ENCODE measurements around the gene PSMB7.

Gene PSMB7

DNA sequence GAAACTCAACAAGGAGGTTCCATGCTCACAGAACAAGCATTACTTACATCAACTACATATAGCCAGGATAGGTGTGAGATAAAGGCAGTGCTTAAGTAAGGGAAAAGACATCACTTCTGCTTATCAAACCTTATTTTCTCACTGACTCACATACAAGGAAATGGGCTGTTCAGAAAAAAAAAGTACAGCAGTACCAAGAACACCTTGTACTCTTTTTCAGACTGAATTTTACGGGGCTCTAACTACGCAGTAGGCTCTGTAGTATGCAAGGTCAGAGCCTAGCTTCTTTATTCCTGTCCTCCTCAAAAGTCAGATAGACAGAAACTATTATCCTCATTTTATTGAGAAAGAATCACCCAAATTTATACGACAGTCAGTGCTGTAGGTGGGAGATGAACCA, 5.8 kb downstream of the PSMB7 start:
- DNase-seq, result no peak

DNA sequence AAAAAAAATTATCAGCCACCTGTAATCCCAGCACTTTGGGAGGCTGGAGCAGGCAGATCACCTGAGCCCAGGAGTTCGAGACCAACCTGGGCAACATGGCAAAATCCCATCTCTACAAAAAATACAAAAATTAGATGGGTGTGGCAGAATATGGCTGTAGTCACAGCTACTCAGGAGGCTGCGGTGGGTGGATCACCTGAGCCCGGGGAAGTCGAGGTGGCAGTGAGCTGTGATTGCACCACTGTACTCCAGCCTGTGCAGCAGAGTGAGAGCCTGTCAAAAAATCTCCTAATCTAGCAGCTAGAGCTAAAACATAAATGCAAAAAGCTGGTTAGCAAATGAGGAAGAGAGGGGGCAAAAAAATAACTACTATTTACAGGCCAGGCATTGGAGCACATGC, 12.0 kb downstream of the PSMB7 start:
- DNase-seq, result no peak

DNA sequence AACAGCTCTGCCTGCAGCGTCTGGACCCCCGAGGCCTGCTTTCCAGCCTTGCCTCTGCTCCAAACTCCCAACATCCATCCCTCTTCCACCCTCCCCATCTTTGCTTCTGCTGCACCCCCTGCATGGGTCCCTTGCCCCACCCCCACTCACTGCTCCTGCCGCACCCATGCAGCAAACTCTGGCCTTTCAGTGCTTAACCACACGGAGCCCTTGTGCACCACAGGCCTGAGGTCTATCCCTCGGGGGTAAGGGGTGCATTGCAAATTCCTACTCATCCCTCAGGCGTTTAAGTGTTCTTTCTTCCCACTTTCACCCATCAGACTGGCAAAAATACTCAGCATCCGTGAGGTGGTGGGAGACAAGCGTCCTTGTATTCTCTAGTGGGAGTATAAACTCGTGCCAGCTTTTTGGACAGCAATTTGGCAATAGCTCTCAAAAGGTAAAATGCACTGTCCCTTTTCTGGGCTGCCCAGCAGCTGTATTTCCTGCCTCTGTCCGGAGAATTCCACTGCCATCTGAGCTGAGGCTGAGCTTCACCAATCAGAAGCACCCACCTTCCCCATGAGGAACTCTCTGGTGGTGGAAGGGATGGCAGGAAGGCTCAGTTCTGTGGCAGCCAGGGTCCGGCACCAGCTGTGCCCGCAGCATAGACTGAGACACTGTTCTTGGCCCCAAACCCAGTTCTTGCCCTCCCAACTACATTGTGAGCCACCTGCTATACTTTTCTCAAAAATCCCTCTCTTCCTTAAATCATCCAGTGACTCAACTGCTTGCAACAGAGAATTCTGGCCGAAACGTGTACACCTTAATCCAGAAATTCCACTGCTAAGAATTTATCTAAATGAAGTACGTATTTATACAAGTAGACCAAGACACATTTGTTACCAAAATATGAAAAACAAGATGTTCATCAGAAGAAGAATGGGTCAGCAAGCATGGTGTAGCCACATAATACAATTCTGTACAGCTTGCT, 15.0 kb downstream of the PSMB7 start:
- DNase-seq, result no peak

DNA sequence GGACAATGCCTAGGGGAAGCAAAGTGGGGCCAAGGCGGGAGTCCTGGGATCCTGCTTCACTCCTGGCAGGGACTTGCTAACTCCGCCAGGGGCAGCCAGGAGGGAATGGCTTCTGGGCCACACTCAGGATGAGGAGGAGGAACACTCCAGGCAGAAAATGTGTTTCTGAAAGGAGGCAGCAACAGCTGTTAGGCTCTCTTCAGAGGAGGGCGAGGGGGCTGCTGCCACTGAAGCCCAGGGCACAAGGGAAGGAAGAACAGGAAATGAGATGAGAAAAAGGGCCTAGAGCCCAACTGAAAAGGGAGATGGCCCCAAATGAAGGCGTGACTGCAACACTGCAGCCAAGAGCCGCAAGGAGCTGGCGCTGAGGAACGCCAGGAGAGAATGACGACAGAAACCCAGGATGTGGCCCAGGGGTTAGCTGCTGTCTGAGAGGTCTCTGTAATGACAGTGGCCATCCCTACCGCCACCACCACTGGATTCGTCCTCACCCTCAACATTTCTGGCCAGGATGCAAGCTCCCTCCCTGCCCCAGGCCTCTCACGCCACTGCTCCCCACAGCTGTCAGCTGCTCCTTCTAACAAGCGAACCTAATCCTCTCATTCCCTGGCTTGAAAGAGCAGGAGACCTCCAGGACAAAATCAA, 15.8 kb downstream of the PSMB7 start:
- no peak for DNase-seq

DNA sequence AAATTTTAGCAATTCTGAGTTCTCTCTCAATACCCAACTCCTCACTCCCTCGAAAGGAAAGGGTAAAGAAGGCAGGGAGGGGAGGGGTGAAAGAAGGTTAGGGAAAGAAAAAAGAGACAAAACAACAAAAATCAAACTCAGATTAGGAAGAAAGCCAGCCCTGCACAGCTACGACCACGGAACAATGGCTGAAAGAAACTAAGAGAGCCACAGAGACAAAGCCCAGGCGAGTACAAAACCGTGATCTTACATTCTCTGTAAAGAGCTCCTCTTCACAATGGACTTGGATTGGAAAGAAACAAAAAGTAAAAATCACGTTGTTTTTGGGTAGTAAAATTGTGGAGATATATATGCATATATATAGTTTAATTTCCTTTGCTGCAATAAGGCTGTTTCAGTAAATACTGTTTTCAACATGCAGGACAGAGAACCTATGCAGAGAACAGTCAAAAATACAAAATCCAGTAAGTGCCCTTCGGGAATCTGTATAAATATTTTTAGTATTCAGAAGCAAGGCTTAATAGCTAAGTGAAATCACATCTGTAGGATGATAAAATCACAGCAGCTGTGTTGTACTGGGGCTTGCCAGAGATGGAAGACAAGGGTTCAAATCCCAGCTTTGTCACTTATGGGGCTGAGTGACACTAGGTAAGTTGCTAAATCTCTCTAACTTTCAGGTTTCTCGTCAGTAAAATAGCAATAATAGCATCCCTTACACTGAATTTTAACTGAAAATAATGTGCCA, 16.9 kb downstream of the PSMB7 start:
- no peak for DNase-seq

DNA sequence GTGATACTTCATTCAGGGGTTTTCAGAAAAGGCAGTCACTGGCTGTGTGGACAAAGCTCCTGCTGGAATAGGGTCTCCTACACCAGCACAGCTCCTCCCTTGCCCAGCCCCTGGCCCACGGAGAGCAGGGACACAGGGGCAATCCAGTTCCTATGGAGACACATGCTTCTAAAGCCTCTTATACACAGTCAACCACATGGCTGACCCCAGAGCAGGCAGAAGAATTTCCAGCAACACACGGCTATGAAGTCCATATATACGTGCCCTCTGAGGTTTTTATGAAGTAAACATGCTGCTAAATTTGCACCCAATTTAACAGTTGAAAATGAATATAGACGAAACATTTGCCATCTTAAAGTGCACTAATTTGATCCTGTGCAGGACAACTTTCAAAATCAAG, 19.4 kb downstream of the PSMB7 start:
- no peak for DNase-seq

DNA sequence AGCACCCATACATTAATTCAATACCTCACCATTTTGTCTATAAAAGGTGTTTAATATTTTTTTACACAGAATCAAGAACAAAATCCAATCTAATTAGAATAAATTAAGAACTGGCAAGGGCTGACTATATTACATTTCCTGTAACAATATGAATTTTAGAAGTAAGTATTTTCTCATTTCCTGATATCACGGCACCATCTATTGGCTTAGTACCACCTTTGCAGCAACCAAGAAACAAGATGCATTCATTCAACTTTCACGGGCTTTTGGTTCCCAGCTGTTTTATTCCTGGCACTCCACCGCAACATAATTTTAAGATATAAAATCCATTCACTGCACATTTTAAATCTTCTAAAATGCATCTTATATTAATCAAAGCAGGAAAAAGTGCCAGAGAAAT, 20.6 kb downstream of the PSMB7 start:
- no peak for DNase-seq

DNA sequence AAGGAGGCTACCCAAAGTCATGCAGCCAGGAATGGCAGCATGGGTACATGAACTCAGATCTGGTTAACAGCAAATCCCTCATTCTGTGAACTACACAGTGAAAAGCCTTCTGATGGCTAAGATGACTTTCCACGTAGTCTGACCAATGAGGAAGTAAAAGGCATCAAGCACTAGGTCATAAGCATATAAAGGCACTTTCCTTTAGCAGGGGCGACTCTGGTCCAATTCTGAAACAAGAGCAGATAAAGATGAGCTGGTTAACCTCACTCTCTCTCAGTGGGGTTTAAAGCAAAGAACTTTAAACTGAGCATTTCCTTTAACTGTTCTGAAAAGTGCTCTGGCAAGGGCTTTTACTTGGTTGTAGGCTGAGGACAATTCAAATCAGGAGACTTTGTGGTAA, 21.1 kb downstream of the PSMB7 start:
- no peak for DNase-seq

DNA sequence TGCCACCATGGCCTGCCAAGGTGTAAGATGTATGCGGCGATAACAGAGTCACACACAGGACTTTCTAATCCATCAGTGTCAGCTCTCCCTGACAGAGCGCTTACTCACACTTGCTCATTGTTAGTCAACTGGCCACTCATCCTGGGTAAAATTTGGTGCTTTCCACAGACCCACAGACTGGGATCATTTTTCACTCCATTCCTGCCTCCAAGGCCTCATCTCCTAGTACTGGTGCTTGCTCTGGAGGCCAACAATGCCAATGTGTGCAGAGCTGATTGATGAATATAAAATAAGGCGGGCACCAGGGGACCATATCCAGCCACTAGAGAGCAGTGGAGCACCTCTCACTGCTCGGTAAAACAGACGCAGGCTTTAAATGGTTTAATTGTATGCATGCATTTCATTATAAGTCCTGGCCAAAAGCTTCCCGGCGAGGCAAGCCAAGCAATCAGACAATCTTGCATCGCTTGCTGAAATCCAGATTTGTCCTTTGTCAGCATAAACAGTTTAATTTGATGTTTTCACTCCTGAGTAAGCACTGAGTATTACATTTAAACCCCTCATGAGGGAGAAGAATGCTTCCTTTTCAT, 22.3 kb downstream of the PSMB7 start:
- no peak for DNase-seq

DNA sequence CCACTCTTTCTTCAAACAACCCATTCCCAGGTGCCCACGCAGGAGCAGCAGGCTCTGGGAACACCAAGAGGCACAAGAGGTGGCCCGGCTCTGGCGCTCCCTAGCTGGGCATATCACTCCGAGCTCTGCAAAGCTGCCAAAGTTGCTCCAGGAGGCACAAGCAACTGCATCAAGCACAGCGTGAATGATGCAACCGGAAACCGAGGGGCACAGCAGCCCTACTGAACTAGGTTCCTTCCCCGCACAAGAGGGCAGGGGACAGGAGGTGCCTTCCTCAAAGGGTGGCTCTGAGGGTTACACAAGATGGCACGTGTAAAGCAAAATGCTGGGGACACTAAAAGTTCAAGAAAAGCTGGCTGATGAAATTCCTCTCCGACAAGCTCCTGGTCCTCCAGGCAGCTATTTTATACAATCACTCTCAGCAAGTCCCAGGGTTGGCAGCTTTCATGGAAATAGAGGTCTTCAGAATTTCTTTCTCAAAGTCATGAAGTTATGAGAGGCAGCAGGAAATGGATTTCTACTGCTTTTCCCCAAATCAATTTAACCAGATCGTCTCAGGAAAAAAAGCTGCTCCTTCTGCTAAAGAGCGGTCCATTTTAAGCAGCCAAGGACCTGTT, 22.9 kb downstream of the PSMB7 start:
- DNase-seq, result no peak

DNA sequence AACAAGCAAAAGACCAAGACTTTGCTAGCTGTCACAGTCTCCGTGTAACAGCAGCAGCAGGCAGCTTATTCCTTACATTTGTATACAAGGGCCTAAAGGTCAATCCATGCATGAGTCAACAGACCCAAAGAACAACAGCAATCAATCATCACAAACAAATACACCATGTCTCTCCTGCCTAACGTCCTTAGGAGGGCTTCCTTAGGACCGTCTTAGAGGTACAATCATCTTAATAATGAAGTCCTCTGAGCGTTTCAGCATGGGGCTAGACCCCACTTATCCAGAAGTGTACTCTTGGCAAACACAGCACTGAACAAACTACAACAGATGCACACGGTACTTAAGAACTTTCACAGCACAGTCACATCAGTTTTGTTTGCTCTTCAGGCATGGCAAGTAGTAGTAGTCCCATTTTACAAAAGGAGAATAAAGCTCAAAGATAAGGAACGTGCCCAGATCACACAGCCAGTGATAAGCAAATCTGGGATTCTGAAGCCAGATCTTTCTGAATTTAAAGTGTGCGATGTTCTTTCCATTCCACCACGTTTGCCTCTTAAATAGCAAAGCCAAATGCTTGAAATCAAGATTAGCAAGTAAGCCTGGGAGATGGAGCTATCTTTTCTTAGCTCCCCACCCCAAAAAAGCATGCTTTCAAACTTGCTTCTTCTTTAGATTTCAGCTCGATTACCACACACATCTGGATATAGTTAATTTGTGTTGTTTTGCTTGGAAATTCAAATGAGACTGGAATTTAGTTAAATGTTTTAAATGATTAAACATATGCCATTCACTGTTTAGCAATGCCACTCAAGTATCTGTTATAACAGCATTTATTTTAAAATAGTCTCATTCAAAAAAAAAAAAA, 24.2 kb downstream of the PSMB7 start:
- DNase-seq, result no peak

DNA sequence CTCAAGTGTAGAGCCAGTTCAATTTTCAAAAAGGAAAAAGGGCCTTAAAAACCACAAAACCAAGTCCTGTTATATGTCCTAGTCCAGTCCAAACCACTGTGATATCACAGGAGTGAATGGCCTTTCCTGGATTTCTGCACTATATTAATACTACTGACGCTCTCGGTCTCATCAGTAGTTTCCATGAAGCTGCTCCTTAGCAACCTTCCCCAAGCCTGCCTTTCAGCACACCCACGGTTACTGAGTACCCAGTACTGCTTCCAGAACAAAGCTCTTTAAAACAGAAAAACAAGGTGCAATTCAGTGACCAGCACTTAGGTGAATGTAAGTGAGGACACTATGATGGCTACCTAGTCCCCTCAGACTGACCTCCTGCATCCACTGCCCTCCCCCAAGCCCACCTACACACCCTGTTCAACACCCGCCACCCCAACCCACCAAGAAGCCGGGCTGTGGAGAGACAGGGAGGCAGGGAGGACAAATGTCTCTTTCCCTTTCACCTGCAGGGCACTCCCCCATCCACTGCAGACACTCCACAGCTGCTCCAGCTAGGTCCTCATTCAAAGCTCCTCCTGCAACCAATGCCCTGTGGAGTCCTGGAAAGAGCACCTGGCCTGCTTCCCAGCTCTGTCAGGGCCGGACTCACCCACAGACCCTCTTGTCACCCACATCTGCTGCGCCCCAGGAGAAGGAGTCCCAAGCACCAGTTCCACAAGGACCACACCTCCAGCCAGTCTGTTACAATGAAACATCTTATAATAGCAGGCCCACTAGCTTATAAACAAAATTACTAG, 25.9 kb downstream of the PSMB7 start:
- no peak for DNase-seq

DNA sequence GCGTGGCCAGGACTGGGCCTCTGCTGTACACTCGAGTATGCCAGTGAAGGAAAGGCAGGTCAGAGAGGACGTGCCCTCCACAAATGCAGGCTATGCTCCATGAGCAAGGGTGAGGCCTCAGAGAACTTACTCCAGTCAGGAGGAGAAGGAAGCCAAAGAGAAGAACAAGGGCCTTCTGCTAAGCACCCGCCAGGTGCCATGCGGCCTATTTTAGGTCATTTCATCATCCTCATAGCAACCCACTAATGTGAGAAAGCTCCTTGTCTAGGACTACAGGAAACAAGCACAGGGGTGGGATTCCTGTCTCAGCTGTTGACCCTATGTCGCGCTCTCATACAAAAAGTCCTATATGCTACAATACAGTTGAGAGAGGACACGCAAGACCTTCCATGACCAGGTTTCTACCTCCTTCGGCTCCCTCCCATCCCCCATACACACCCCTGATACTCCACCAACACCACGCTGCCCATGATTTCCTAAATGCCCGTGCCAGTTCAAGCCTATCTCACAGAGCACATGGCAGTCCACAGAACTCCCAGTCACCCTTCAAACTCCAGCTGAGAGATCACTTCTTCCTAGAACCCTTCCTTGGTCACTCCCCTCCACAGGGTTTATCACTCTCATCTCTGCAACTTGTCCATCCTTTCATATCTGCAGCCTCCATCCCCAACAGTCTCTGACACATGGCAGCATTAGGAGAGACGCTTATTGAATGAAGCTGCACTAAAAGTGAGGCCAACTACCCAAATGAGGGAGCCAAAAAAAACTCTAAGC, 26.8 kb downstream of the PSMB7 start:
- no peak for DNase-seq

DNA sequence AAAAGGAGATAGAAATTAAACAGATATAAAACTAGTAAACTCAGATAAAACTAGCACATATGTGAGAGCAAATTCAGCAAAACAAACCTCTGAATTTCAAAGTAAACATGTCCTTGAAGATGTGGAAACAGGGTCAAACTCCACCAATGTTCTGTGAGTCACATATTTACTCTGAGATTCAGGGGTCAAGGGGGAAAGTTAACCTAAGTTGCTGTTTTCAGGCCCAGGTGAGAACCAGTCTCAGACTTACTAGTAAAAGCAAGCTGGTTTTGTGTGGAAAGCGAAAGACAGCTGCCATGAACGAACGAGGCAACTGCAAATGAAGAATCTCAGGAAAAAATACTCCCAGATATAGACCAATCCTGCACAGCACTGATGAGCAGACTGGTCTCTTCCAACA, 29.0 kb downstream of the PSMB7 start:
- no peak for DNase-seq

DNA sequence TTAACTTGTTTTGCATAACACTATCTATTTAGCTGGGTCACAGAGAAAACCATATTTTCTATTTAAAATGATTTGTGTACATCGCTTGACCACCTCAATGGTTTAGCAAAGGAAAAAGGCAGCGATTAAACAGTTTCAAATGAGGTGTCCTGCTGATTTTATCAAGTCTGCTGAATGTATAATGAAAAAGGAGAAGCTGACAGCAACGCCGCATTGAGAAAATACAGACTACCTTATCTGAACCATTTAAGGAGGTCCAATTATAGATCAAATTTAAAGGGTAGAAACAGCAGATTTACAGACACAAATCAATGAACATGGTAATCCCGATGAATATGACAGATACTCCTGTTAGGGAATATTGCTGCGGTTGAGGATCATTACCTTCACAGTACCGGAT, 29.6 kb downstream of the PSMB7 start:
- DNase-seq, result no peak

DNA sequence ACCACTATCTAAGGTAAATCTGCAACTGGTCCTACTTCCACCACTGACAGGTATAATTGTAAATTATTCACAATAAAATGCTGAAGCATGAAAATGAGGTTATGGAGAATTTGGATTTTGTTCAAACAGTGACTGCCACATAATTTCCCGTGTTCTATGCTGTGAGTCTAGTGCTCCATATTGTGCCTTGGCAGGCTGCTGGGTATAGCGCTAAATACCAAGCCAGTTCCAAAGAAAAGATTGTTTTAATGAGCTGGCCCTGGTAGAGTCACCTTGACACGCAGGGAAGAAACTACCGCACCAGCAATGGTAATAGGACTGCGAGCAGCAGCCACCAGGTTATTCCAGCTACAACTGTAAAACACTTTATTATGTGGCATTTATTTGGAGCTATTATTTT, 30.4 kb downstream of the PSMB7 start:
- DNase-seq, result no peak

DNA sequence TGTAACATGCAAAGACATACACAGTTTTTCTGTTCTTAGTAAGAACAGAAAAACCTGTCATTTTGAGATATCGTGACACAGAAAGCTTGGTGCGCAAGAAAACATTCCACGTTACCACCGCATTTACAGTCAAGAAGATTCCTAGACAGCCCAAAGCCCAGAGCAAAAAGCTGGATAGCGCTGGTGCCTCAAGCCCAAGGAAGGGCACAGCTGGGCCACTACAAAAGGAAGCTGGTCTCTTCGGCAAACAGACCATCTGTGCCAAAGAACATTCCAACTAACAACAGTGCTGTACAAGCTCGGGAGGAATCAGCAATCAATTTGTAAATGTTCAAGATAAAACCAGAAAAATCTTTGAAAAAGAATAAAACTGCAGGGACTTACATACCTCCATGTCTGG, 31.0 kb downstream of the PSMB7 start:
- no peak for DNase-seq

DNA sequence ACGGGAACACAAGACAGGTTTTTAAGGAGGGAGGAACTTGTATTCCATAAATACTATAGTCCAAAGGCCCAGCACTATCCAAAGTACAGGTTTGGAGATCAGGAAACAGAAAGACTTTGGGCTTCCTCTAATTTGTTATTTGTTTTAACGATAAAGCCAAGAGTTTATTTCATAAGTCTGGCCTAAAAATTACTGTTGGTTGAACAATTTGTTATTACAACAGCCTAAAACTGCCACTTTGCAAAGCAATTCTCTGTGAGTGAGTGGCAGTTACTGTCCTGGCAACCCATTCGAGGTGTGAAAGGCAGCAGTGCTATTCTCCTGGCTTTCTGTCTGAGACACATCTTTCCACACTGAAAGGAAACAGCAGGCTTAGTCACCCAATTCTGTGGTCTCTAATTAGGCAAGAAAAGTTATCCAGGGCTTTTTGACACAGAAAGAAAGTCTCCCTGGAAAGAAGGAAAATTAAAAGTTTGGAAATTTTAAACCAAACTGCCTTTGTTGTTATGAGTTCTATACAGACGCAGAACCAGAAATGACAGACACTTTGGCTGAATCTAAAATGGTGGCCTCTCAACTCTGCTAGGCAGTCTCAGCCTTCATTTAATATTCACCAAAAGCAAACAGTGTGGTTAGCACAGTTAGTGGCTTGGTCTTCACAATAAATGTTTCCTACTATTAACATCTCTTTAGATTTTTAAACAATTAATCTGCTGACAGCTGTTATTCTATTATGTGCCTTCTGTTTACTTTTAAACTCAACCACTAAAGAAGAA, 33.9 kb downstream of the PSMB7 start:
- no peak for DNase-seq
